Keratinocyte (primary cell): Measurements from ENCODE around the gene TXN2. TPM values are rescaled to one million over a fixed set of nuclear protein-coding genes. Genes with fewer than 3 reads are reported as not detected.

Source experiments
- DNase-seq: peaks from one replicate; pipeline ENCODE4 v3.0.0-alpha.2; 2011; ENCODE audit warnings: low read depth, missing footprints, low spot score
- FAIRE-seq: peaks from 2 replicates; lab custom pipeline; 2011; peaks lifted over from hg19 to GRCh38; lab: Jason Lieb, UNC
- H2AFZ ChIP-seq: 2 replicates; pipeline ENCODE4 v1.6.0; 2012; ENCODE audit warnings: low read length, control low read depth, inconsistent platforms; ENCODE audit not compliant: control insufficient read depth
- H3K27ac ChIP-seq: 2 replicates; pipeline ENCODE4 v1.5.1; 2011; ENCODE audit warnings: low read length; ENCODE audit not compliant: control insufficient read depth, insufficient read depth
- H3K27me3 ChIP-seq: 3 replicates; pipeline ENCODE4 v1.6.0; 2011; ENCODE audit warnings: low read length; ENCODE audit not compliant: control insufficient read depth, insufficient read depth; ENCODE audit errors: extremely low read depth
- H3K36me3 ChIP-seq, 2 experiments: 2 replicates in 1 of 2; 3 replicates in 1 of 2; pipeline ENCODE4 v1.5.1; 2011; ENCODE audit warnings: low read length in 2 of 2, mild to moderate bottlenecking in 1 of 2; ENCODE audit not compliant: control insufficient read depth in 2 of 2, insufficient read depth in 2 of 2; ENCODE audit errors: extremely low read depth in 1 of 2
- H3K4me1 ChIP-seq: 3 replicates; pipeline ENCODE4 v1.5.1; 2011; ENCODE audit warnings: low read length; ENCODE audit not compliant: control insufficient read depth, insufficient read depth; ENCODE audit errors: extremely low read depth
- H3K4me2 ChIP-seq: 3 replicates; pipeline ENCODE4 v1.6.0; 2011; ENCODE audit warnings: low read depth, low read length; ENCODE audit not compliant: control insufficient read depth, insufficient read depth; ENCODE audit errors: extremely low read depth
- H3K4me3 ChIP-seq, 3 experiments: fragments of 200-600 bp in 1 of 3; sonication (generic) in 1 of 3; 2 replicates in 2 of 3; 3 replicates in 1 of 3; pipeline ENCODE4 v1.5.1; 2011 to 2016; ENCODE audit warnings: low read length in 3 of 3, mild to moderate bottlenecking in 3 of 3, control low read depth in 2 of 3, inconsistent platforms in 1 of 3, low read depth in 1 of 3, mixed read lengths in 1 of 3, mixed run types in 1 of 3, moderate library complexity in 1 of 3; ENCODE audit not compliant: control insufficient read depth in 2 of 3, insufficient read depth in 2 of 3; ENCODE audit errors: extremely low read depth in 1 of 3
- H3K79me2 ChIP-seq: 2 replicates; pipeline ENCODE4 v1.6.0; 2012; ENCODE audit warnings: low read length; ENCODE audit not compliant: control insufficient read depth, insufficient read depth
- H3K9ac ChIP-seq: 3 replicates; pipeline ENCODE4 v1.6.0; 2011; ENCODE audit warnings: low read length; ENCODE audit not compliant: control insufficient read depth, insufficient read depth; ENCODE audit errors: extremely low read depth
- H3K9me1 ChIP-seq: 3 replicates; pipeline ENCODE4 v1.6.0; 2011; ENCODE audit warnings: low read length; ENCODE audit not compliant: control insufficient read depth, insufficient read depth; ENCODE audit errors: extremely low read depth
- H3K9me3 ChIP-seq: 2 replicates; pipeline ENCODE4 v1.5.1; 2012; ENCODE audit warnings: low read depth, low read length; ENCODE audit not compliant: control insufficient read depth
- H4K20me1 ChIP-seq: 3 replicates; pipeline ENCODE4 v1.6.0; 2011; ENCODE audit warnings: low read length; ENCODE audit not compliant: control insufficient read depth, insufficient read depth; ENCODE audit errors: extremely low read depth
- EZH2 ChIP-seq: IDR thresholded peaks from one replicate; pipeline ENCODE4 v1.6.1; 2012; ENCODE audit warnings: inconsistent platforms, mild to moderate bottlenecking, low read length, moderate library complexity
- dilution Hi-C: fragments of 300-500 bp; cut with MboI; formaldehyde crosslinking; loops from one replicate; pipeline ENCODE4 v1.7.0; 2020; ENCODE audit warnings: low sequenced_read_pairs; ENCODE audit not compliant: extremely low pct_ligation_motif_present
- polyA plus RNA-seq, 5 experiments: library from polyadenylated mRNA; depleted of rRNA in 3 of 5; stranded (reverse) in 3 of 5; stranded (forward) in 1 of 5; unstranded in 1 of 5; fragments of >200 nt; gene quantifications; 1 replicate in 1 of 5; 2 replicates in 3 of 5; 3 replicates in 1 of 5; pipeline versions ENCODE4 v1.2.1 to v1.2.3, GENCODE V29; 2011 to 2012; ENCODE audit warnings: missing spikeins in 2 of 5, low read depth in 1 of 5, low replicate concordance in 1 of 5
- TF ChIP-seq, protein P1 (sequence below), 3 experiments: IDR thresholded peaks in 1 of 3; conservative IDR thresholded peaks in 1 of 3; optimal IDR thresholded peaks in 1 of 3; 2 replicates in 2 of 3; 3 replicates in 1 of 3; pipeline versions ENCODE3 to v1.5.1; 2011; ENCODE audit warnings: low read length in 3 of 3, mild to moderate bottlenecking in 3 of 3, moderate library complexity in 2 of 3, control low read depth in 1 of 3, inconsistent platforms in 1 of 3; ENCODE audit not compliant: insufficient read depth in 2 of 3; ENCODE audit errors: extremely low read depth in 1 of 3

Gene TXN2
- polyA plus RNA-seq, 1 donor (not counting 4 experiments of a cell fraction or from before 2014, with no cell fraction given): 95.9 TPM

DNA sequence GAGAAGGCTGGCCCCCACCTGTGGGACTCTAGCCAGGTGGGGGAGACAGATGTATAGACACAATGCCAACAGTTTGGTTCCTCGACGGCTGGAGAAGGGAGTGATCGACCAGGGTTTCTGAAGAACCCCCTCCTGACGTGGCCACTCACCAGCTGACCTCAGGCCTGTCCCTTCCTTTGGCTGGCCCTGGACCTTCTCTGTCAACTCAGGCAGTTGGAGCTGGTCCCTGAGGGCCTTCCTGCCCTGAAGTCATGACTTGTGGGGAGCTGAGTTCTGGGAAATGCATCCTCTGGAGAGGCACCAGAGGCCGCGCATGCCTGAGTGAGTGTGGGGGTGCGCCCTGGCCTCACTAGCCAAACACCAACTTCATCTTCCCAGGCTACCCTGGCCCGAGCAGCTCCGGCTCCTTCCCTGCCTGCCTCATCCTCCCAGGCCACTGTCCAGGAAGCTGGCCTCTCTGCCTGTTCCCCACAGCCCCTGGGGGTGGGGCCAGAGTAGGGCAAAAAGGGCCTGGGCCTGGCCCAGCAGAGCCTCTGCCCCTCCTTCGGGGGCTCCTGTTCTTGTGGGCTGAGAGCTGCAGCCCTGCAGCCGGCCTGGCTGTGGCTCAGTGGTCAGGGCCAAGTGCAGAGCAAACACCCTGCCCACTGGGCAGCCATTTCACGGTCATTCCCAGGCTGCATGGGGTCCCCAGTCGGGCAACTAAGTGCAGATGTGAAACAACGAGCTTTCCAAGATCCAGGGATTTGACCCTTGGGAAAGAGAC is 23.6 kb downstream of the TXN2 start:
- no peak overlapping the region for H3K9ac ChIP-seq

DNA sequence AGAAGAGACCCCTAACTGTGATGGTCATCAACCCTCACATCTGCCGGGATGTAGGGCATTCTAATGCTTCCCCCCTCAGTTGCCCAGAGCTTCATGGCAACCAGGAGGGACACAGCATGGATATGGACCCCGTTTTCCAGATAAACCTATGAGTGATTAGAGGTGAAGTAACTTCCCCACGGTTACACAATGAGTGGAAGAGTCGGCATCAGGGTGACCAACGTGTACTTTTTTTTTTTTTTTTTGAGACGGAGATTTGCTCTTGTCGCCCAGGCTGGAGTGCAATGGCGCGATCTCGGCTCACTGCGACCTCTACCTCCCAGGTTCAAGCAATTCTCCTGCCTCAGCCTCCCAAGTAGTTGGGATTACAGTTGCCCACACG is 25.0 kb downstream of the TXN2 start:
- Histone ChIP-seq H2AFZ (no peak overlapping the region), H3K27ac (no peak overlapping the region), H3K9me3 (no peaks in the 10 kb centered on the region), H4K20me1 (no peaks in the 10 kb centered on the region), H3K4me3 (no peak overlapping the region), H3K79me2 (no peaks in the 10 kb centered on the region), H3K4me1 (peaks cover 16% of the 10 kb centered on the region), H3K4me2 (no peak overlapping the region), H3K9ac (no peak overlapping the region), H3K36me3 (no peaks in the 10 kb centered on the region), H3K9me1 (no peaks in the 10 kb centered on the region), H3K27me3 (no peaks in the 10 kb centered on the region)
- DNase-seq: no peak
- no peak for FAIRE-seq
- TF ChIP-seq EZH2: no peak
- TF ChIP-seq, protein P1, sequence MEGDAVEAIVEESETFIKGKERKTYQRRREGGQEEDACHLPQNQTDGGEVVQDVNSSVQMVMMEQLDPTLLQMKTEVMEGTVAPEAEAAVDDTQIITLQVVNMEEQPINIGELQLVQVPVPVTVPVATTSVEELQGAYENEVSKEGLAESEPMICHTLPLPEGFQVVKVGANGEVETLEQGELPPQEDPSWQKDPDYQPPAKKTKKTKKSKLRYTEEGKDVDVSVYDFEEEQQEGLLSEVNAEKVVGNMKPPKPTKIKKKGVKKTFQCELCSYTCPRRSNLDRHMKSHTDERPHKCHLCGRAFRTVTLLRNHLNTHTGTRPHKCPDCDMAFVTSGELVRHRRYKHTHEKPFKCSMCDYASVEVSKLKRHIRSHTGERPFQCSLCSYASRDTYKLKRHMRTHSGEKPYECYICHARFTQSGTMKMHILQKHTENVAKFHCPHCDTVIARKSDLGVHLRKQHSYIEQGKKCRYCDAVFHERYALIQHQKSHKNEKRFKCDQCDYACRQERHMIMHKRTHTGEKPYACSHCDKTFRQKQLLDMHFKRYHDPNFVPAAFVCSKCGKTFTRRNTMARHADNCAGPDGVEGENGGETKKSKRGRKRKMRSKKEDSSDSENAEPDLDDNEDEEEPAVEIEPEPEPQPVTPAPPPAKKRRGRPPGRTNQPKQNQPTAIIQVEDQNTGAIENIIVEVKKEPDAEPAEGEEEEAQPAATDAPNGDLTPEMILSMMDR (optimal IDR thresholded peaks at IDR 0.05 in 1 of 3, IDR thresholded peaks at IDR 0.05 in 1 of 3, conservative IDR thresholded peaks at IDR 0.05 in 1 of 3; ENCODE audit: extremely low read depth in 1 of 3, insufficient read depth in 2 of 3, low read length in 3 of 3): no peak
- dilution Hi-C loops: no loop called here

More for the DNA sequence above, 23.6 kb downstream of the TXN2 start:
- DNase-seq (no peak), FAIRE-seq (no peak)
- H3K9me3 ChIP-seq: no peaks in the 10 kb centered on the region
- H3K9me1 ChIP-seq: peaks cover 2% of the 10 kb centered on the region
- no peaks in the 10 kb centered on the region for H3K79me2 ChIP-seq
- no peaks in the 10 kb centered on the region for H3K27me3 ChIP-seq
- H3K4me2 ChIP-seq: no peak overlapping the region
- H3K27ac ChIP-seq: no peak overlapping the region
- H3K36me3 ChIP-seq: no peaks in the 10 kb centered on the region
- dilution Hi-C loops: no loop called here
- no peak for TF ChIP-seq EZH2
- H3K4me1 ChIP-seq: peaks cover 23% of the 10 kb centered on the region
- no peaks in the 10 kb centered on the region for H4K20me1 ChIP-seq
- H2AFZ ChIP-seq: no peak overlapping the region
- H3K4me3 ChIP-seq: no peak overlapping the region
